Caki2 (cell line): ENCODE data around the gene UBTF. TPM values are rescaled to one million over a fixed set of nuclear protein-coding genes. Genes with fewer than 3 reads are reported as not detected.

Experiments used
- total RNA-seq: library from RNA; depleted of rRNA; stranded (reverse); fragments of >200 nt; shearing (Covaris generic); gene quantifications from 2 replicates; pipeline ENCODE4 v1.2.3, GENCODE V29; 2014; ENCODE audit warnings: low replicate concordance; rRNA removed

Gene UBTF
- total RNA-seq, 1 experiment from 2014 or later, result 68.7 TPM

Other genes starting within 250 kb of the UBTF start
- 1.5 and 3.0 TPM in 2 replicates for gene NAGS, start 215.1 kb downstream of the UBTF start, total RNA-seq
- gene TMEM101, start 204.7 kb downstream of the UBTF start, total RNA-seq, result 98.2 and 101 TPM in 2 replicates
- 77.9 and 126 TPM in 2 replicates for gene LSM12, start 153.0 kb downstream of the UBTF start, total RNA-seq
- gene G6PC3, start 148.9 kb downstream of the UBTF start, total RNA-seq, result 42.4 and 50.6 TPM in 2 replicates
- 30.9 and 38.0 TPM in 2 replicates for gene HDAC5, start 96.0 kb downstream of the UBTF start, total RNA-seq
- gene HROB, start 77.7 kb downstream of the UBTF start, total RNA-seq, result 3.0 and 5.7 TPM in 2 replicates
- not detected in 2 replicates for gene ASB16, start 49.0 kb downstream of the UBTF start, total RNA-seq
- 37.5 and 66.0 TPM in 2 replicates for gene TMUB2, start 32.7 kb downstream of the UBTF start, total RNA-seq
- 19.9 and 28.8 TPM in 2 replicates for gene ATXN7L3, start 19.8 kb downstream of the UBTF start, total RNA-seq
- gene SLC4A1, start 48.5 kb upstream of the UBTF start, total RNA-seq, result not detected in 2 replicates
- 2.2 TPM in 1 of 2 replicates, not detected in the other for gene RUNDC3A, start 88.9 kb upstream of the UBTF start, total RNA-seq
- 223 and 249 TPM in 2 replicates for gene SLC25A39, start 105.1 kb upstream of the UBTF start, total RNA-seq
- gene GRN, start 125.6 kb upstream of the UBTF start, total RNA-seq, result 454 and 543 TPM in 2 replicates
- gene FAM171A2, start 144.2 kb upstream of the UBTF start, total RNA-seq, result 8.3 and 14.4 TPM in 2 replicates
- 0.26 and 3.3 TPM in 2 replicates for gene ITGA2B, start 170.0 kb upstream of the UBTF start, total RNA-seq